Measurements from ENCODE around the gene RFX3. TPM values are rescaled to one million over a fixed set of nuclear protein-coding genes. Genes with fewer than 3 reads are reported as not detected.

RFX3 gene
- total RNA-seq, 1 experiment from 2014 or later: 5.7 TPM

GRCh38 chr9:3497401-3497800 lies 28.4 kb downstream of the RFX3 start:
- DNase-seq (ENCODE audit: low read depth, low spot score) (no peak), ATAC-seq (no peak)
- H3K4me3 ChIP-seq (ENCODE audit: low read depth in 2 of 2, low read length in 2 of 2): no peak overlapping the region
- intact Hi-C loops (cut with micrococcal nuclease; ENCODE audit: unreplicated experiment): no loop called here
- H3K27me3 ChIP-seq (ENCODE audit: control insufficient read depth, insufficient read depth, low read length): no peaks in the 10 kb centered on the region
- H3K4me1 ChIP-seq (ENCODE audit: control insufficient read depth, insufficient read depth, low read length): no peaks in the 10 kb centered on the region
- no peak for TF ChIP-seq CTCF (IDR thresholded peaks at IDR 0.05)
- TF ChIP-seq SIN3A (IDR thresholded peaks at IDR 0.05; ENCODE audit: borderline replicate concordance, insufficient read depth, low read depth, low read length): no peak
- TF ChIP-seq POLR2AphosphoS5 (IDR thresholded peaks at IDR 0.05; ENCODE audit: low read depth, low read length): no peak
- no peak for TF ChIP-seq REST (IDR thresholded peaks at IDR 0.05; ENCODE audit: insufficient read depth in 1 of 2, low read depth in 2 of 2, low read length in 1 of 2)
- no peak for TF ChIP-seq TCF7L2 (IDR thresholded peaks at IDR 0.05; ENCODE audit: low read depth, low read length)
- no peaks in the 10 kb centered on the region for H3K9me3 ChIP-seq (ENCODE audit: control insufficient read depth, insufficient read depth, low read depth, low read length)
- in situ Hi-C loops (cut with HindIII; ENCODE audit: low pct_unique_long_range_greater_than_20kb, low sequenced_read_pairs): no loop called here
- no peak overlapping the region for H3K27ac ChIP-seq (ENCODE audit: low read length)
- no peaks in the 10 kb centered on the region for H3K36me3 ChIP-seq (ENCODE audit: control insufficient read depth, insufficient read depth, low read length)
- POLR2A ChIA-PET: interaction anchor here (0.6 kb wide), 1 partner anchor 220 kb away, joined by 3 read pairs; no protein-coding TSS in a partner anchor
- no TSS peak for BruUV-seq (replicated peaks)
- CTCF ChIA-PET: no interaction called here

- H3K4me3 ChIP-seq (ENCODE audit: low read depth in 2 of 2, low read length in 2 of 2): no peak overlapping the region
- DNase-seq (ENCODE audit: low read depth, low spot score) (no peak), ATAC-seq (no peak)
- no peak for TF ChIP-seq CTCF (IDR thresholded peaks at IDR 0.05)
- TF ChIP-seq SIN3A (IDR thresholded peaks at IDR 0.05; ENCODE audit: borderline replicate concordance, insufficient read depth, low read depth, low read length): no peak
- no peak for TF ChIP-seq REST (IDR thresholded peaks at IDR 0.05; ENCODE audit: insufficient read depth in 1 of 2, low read depth in 2 of 2, low read length in 1 of 2)
- TF ChIP-seq TCF7L2 (IDR thresholded peaks at IDR 0.05; ENCODE audit: low read depth, low read length): no peak
- no peak for TF ChIP-seq POLR2AphosphoS5 (IDR thresholded peaks at IDR 0.05; ENCODE audit: low read depth, low read length)
- H3K27me3 ChIP-seq (ENCODE audit: control insufficient read depth, insufficient read depth, low read length): no peaks in the 10 kb centered on the region
- H3K27ac ChIP-seq (ENCODE audit: low read length): no peak overlapping the region
- intact Hi-C loops (cut with micrococcal nuclease; ENCODE audit: unreplicated experiment): no loop called here
- ChIA-PET CTCF (no interaction called here), POLR2A (no interaction called here)
- no peaks in the 10 kb centered on the region for H3K36me3 ChIP-seq (ENCODE audit: control insufficient read depth, insufficient read depth, low read length)
- in situ Hi-C loops (cut with HindIII; ENCODE audit: low pct_unique_long_range_greater_than_20kb, low sequenced_read_pairs): no loop called here
- no peaks in the 10 kb centered on the region for H3K4me1 ChIP-seq (ENCODE audit: control insufficient read depth, insufficient read depth, low read length)
- no TSS peak for BruUV-seq (replicated peaks)
- H3K9me3 ChIP-seq (ENCODE audit: control insufficient read depth, insufficient read depth, low read depth, low read length): no peaks in the 10 kb centered on the region
Observed at GRCh38 chr9:3495855-3496254, 29.9 kb downstream of the RFX3 start.

Measured in Panc1 (cell line).